B cell (primary cell): ENCODE results near the gene AGR2. TPM values are rescaled to one million over a fixed set of nuclear protein-coding genes. Genes with fewer than 3 reads are reported as not detected.

ENCODE experiments used
- ATAC-seq: fragments of 200-7000 bp; cut with Tn5 transposase; one replicate; pipeline ENCODE4 v1.10.0; 2021; ENCODE audit warnings: low read depth, mild to moderate bottlenecking, moderate number of reproducible peaks, moderate library complexity
- CTCF ChIA-PET: fragments of 350-600 bp; sonication (Branson Sonifier 250); formaldehyde crosslinking; loops from one replicate; lab custom pipeline; 2021; ENCODE audit warnings: antibody characterized with exemption, inconsistent platforms; lab: Charles Lee
- POLR2A ChIA-PET: fragments of 350-600 bp; sonication (Branson Sonifier 250); formaldehyde crosslinking; loops from one replicate; lab custom pipeline; 2021; ENCODE audit warnings: antibody characterized with exemption; lab: Charles Lee
- DNase-seq: peaks from one replicate; pipeline ENCODE4 v3.0.0; 2013
- H2AFZ ChIP-seq: 2 replicates; pipeline ENCODE4 v1.6.1; 2012; ENCODE audit warnings: mild to moderate bottlenecking, low read depth, low read length; ENCODE audit not compliant: insufficient read depth, poor library complexity, severe bottlenecking
- H3K27ac ChIP-seq, 2 donors: 1 replicate in 1 of 2; 2 replicates in 1 of 2; pipeline ENCODE4 v1.5.1; 2012 to 2013; ENCODE audit warnings: low read length in 2 of 2, mild to moderate bottlenecking in 2 of 2, moderate library complexity in 1 of 2
- H3K27me3 ChIP-seq, 4 experiments: fragments of 200-600 bp in 1 of 4; sonication (generic) in 1 of 4; replicated peaks in 1 of 4; 1 replicate in 2 of 4; 2 replicates in 2 of 4; pipeline versions ENCODE4 v1.6.1 to v1.7.0; 2013 to 2016; ENCODE audit warnings: low read length in 3 of 4, mild to moderate bottlenecking in 2 of 4, mixed read lengths in 1 of 4, moderate library complexity in 1 of 4; ENCODE audit not compliant: insufficient read depth in 4 of 4, control insufficient read depth in 3 of 4; ENCODE audit errors: control extremely low read depth in 1 of 4
- H3K36me3 ChIP-seq, 2 experiments: replicated peaks in 1 of 2; 1 replicate in 1 of 2; 2 replicates in 1 of 2; pipeline versions ENCODE4 v1.6.1 to v1.7.1; 2013; ENCODE audit warnings: low read length in 1 of 2; ENCODE audit not compliant: insufficient read depth in 2 of 2, control insufficient read depth in 1 of 2; ENCODE audit errors: control extremely low read depth in 1 of 2, extremely low read depth in 1 of 2
- H3K4me1 ChIP-seq, 2 donors: fragments of 200-600 bp in 1 of 2; sonication (generic) in 1 of 2; 1 replicate in 1 of 2; 2 replicates in 1 of 2; pipeline versions ENCODE4 v1.5.1 to v1.6.1; 2013 to 2017; ENCODE audit warnings: low read length in 2 of 2; ENCODE audit not compliant: control insufficient read depth in 2 of 2, insufficient read depth in 2 of 2
- H3K4me2 ChIP-seq: replicated peaks from 2 replicates; pipeline ENCODE3; 2012; ENCODE audit warnings: mild to moderate bottlenecking, low read depth, low read length; ENCODE audit not compliant: poor library complexity, severe bottlenecking
- H3K4me3 ChIP-seq, 5 experiments: fragments of 200-600 bp in 1 of 5; sonication (generic) in 1 of 5; 1 replicate in 3 of 5; 2 replicates in 2 of 5; pipeline versions ENCODE4 v1.5.1 to v1.7.0; 2011 to 2016; ENCODE audit warnings: low read length in 4 of 5, mild to moderate bottlenecking in 4 of 5, low read depth in 2 of 5, control low read depth in 1 of 5, moderate library complexity in 1 of 5; ENCODE audit not compliant: insufficient read depth in 1 of 5; ENCODE audit errors: control extremely low read depth in 1 of 5, extremely low read depth in 1 of 5
- H3K79me2 ChIP-seq: fragments of 200-600 bp; sonication (generic); one replicate; pipeline ENCODE4 v1.6.0; 2016; ENCODE audit warnings: low read length; ENCODE audit not compliant: control insufficient read depth, insufficient read depth
- H3K9ac ChIP-seq: fragments of 200-600 bp; sonication (generic); 2 replicates; pipeline ENCODE4 v1.6.1; 2017; ENCODE audit warnings: mild to moderate bottlenecking, low read length, moderate library complexity
- H3K9me3 ChIP-seq, 3 donors: one replicate each; pipeline versions ENCODE4 v1.6.1 to v1.7.1; 2013; ENCODE audit warnings: low read length in 2 of 3; ENCODE audit not compliant: control insufficient read depth in 2 of 3, insufficient read depth in 1 of 3; ENCODE audit errors: control extremely low read depth in 1 of 3
- H4K20me1 ChIP-seq: 2 replicates; pipeline ENCODE4 v1.6.0; 2012; ENCODE audit warnings: mild to moderate bottlenecking, low read length; ENCODE audit not compliant: insufficient read depth, control insufficient read depth, poor library complexity, severe bottlenecking
- H3K27ac Mint-ChIP-seq: one replicate; pipeline ENCODE4 v1.8.0; 2021; ENCODE audit warnings: mixed read lengths
- H3K27me3 Mint-ChIP-seq: one replicate; pipeline ENCODE4 v1.8.0; 2021; ENCODE audit warnings: mixed read lengths
- H3K4me1 Mint-ChIP-seq: one replicate; pipeline ENCODE4 v1.8.0; 2021; ENCODE audit warnings: mixed read lengths
- H3K4me3 Mint-ChIP-seq: one replicate; pipeline ENCODE4 v1.8.0; 2021; ENCODE audit warnings: mixed read lengths
- H3K9me3 Mint-ChIP-seq: one replicate; pipeline ENCODE4 v1.8.0; 2022; ENCODE audit warnings: mixed read lengths; ENCODE audit not compliant: insufficient read depth
- CTCF ChIP-seq: fragments of 200-600 bp; IDR thresholded peaks from one replicate; pipeline ENCODE4 v1.8.0; 2022; ENCODE audit warnings: antibody characterized with exemption, mild to moderate bottlenecking
- EZH2 ChIP-seq: IDR thresholded peaks from 2 replicates; pipeline ENCODE4 v1.6.1; 2012; ENCODE audit warnings: borderline replicate concordance, low read depth, mild to moderate bottlenecking, moderate library complexity, low read length; ENCODE audit not compliant: insufficient read depth, poor library complexity, severe bottlenecking
- WGBS: methylation state at CpG from one replicate; pipeline ENCODE4 v1.1.5; 2013; ENCODE audit warnings: missing lambda C conversion rate; ENCODE audit not compliant: insufficient coverage; 5-methylcytosine and 5-hydroxymethylcytosine counted together
- intact Hi-C: fragments of 100-400 bp; cut with micrococcal nuclease; formaldehyde crosslinking; loops from one replicate; pipeline ENCODE4 v1.10.0; 2022
- polyA plus RNA-seq: library from polyadenylated mRNA; depleted of rRNA; stranded (reverse); fragments of >200 nt; gene quantifications from 2 replicates; pipeline ENCODE4 v1.2.3, GENCODE V29; 2012
- total RNA-seq, 2 donors: library from RNA; stranded (reverse); fragments of 120-200 nt in 1 of 2; gene quantifications; 1 replicate in 1 of 2; 2 replicates in 1 of 2; pipeline versions ENCODE4 v1.2.3 to v1.2.4, GENCODE V29; 2013 to 2022

AGR2 gene
- total and polyA plus RNA-seq, 2 donors (not counting 1 experiment from before 2014, with no cell fraction given): not detected

- POLR2A ChIA-PET: no interaction called here
- H3K4me3 ChIP-seq: no peak overlapping the region
These were observed 5.8 kb upstream of the AGR2 start for GRCh38 chr7:16810573-16810972.

DNA sequence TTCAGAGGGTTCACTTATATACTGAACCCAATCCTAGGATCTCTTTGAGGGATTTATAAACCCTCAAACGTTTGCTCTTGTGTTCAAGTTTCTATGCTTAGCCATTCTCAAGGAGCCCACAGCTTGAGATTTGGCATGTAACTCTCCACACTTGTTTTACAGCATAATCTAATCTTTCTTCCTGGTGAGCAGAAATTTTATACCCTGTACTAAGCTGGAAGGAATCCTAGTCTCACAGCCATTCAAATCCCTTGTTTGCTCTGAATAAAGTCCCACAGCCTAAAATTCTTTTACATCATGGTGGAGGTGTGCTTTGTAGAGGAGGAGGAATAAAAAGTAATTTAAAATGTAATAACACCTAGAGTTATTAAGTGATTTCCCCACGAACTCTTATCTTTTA, 5.3 kb upstream of the AGR2 start:
- Mint-ChIP-seq H3K4me1 (no peaks in the 10 kb centered on the region), H3K4me3 (no peak overlapping the region), H3K27ac (no peak overlapping the region), H3K27me3 (peaks cover 4% of the 10 kb centered on the region), H3K9me3 (no peaks in the 10 kb centered on the region)
- Histone ChIP-seq H3K36me3 (no peaks in the 10 kb centered on the region), H3K9me3 (no peaks in the 10 kb centered on the region), H3K27me3 (no peaks in the 10 kb centered on the region), H2AFZ (no peak overlapping the region), H3K9ac (no peak overlapping the region), H3K4me3 (no peak overlapping the region), H3K79me2 (no peaks in the 10 kb centered on the region), H4K20me1 (no peaks in the 10 kb centered on the region), H3K27ac (no peak overlapping the region), H3K4me2 (no peak overlapping the region), H3K4me1 (no peaks in the 10 kb centered on the region)
- POLR2A ChIA-PET: no interaction called here
- intact Hi-C loops: no loop called here
- 100% methylated on average over 1 of the region's 2 CpGs for WGBS
- DNase-seq (no peak), ATAC-seq (no peak)
- no peak for TF ChIP-seq CTCF
- TF ChIP-seq EZH2: no peak
- CTCF ChIA-PET: no interaction called here

More at GRCh38 chr7:16810573-16810972, 5.8 kb upstream of the AGR2 start:
- Histone ChIP-seq H3K36me3 (no peaks in the 10 kb centered on the region), H4K20me1 (no peaks in the 10 kb centered on the region), H2AFZ (no peak overlapping the region), H3K27ac (no peak overlapping the region), H3K79me2 (no peaks in the 10 kb centered on the region), H3K4me2 (no peak overlapping the region), H3K4me1 (no peaks in the 10 kb centered on the region), H3K27me3 (no peaks in the 10 kb centered on the region), H3K9ac (no peak overlapping the region), H3K9me3 (no peaks in the 10 kb centered on the region)
- Mint-ChIP-seq H3K27me3 (peaks cover 4% of the 10 kb centered on the region), H3K4me1 (peaks cover under 1% of the 10 kb centered on the region), H3K9me3 (no peaks in the 10 kb centered on the region), H3K27ac (no peak overlapping the region), H3K4me3 (no peak overlapping the region)
- no peak for TF ChIP-seq CTCF
- no peak for TF ChIP-seq EZH2
- DNase-seq: no peak
- CTCF ChIA-PET: no interaction called here
- WGBS: 93% methylated on average over 4 of the region's 5 CpGs
- ATAC-seq: no peak
- intact Hi-C loops: no loop called here
